Measurements from ENCODE around the gene GAB1.

The GAB1 gene

DNA sequence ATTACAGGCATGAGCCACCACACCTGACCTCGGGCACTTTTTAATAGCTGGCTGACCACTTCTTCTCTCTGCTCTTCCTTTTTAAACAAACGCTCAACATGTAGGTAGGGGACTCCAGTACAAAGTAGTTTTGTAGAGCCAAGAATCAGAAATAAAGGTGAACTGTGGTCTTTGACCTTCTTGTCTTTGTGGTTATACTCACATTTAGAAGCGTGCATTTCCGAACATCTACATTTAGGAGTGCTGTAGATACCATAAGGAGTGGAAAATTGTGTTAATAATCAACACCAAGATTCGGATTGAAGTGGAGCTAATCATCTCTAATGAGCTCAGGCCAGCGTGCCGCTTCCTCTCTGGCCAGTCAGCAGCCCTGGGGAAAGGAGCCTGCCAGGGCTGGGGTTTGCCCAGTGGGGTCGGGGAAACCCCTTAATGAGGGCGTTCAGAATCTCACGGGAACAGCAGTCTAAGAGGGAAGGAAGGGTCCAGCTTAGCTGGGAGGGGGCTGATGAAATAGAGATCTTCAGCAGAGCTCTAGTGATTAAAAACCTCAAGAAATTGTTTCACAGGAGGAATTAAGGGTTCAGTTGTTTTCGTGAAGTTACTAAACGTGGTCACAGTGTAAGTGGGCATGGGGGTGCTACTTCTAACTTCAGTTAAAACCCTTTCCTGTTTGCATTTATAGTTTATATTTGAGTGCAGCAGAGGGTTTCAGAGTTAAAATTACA, 81.2 kb downstream of the GAB1 start:
- DNase-seq (ENCODE audit: low spot score): no peak

DNA sequence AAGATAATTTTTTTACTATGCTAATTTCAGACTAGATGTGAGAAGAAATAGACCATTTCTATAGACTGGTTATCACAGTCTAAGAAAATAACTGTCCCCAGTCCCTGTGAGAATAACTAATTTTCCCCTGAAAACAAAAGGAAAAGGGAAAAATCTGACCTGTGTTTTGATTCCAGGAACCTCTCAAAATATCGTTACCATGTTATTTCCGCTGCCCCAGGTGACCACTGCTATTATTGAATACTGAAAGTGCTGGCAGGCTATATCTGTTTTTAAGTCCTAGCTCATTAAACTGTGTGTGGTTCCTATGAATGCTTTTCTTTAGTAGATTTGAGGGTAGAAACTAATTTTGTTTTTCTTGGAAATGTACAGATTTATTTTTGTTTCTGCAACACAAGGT, 83.6 kb downstream of the GAB1 start:
- DNase-seq (ENCODE audit: low spot score): no peak

DNA sequence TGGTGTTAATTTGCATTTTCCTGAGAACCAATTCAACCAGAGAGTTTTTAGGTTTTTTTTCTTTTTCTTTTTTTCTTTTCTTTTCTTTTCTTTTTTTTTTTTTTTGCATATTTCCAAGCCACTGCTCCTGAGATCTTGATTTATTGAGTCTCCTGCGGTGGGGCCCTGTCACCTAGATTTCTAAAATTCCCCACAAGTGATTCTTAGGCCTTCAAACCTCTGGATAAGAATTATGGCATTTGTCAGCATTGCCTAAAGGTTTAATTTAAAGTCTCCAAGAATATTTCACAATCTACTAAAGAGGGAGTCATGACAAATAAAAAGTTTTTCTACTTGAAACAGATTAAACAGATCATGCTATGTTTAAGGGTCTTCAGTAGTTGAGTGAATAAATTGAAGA, 84.9 kb downstream of the GAB1 start:
- DNase-seq (ENCODE audit: low spot score): no peak

DNA sequence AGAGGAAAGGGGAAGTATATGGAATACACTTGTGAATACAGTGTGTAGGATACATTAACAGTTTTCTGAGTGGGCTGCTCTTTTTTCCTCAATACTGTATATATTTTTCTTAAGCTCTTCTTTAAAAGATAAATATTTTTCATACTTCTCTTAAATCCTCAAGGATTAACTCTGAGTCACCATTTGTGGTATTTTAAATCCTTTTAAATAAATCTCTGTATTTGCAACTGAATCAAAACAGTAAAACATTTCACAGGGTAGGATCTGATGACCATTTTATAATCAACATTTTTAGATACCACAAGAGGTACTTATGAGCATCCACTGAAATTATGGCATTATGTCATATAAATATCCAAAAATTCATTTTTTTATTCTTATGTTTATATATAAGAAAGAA, 87.6 kb downstream of the GAB1 start:
- DNase-seq (ENCODE audit: low spot score): no peak

DNA sequence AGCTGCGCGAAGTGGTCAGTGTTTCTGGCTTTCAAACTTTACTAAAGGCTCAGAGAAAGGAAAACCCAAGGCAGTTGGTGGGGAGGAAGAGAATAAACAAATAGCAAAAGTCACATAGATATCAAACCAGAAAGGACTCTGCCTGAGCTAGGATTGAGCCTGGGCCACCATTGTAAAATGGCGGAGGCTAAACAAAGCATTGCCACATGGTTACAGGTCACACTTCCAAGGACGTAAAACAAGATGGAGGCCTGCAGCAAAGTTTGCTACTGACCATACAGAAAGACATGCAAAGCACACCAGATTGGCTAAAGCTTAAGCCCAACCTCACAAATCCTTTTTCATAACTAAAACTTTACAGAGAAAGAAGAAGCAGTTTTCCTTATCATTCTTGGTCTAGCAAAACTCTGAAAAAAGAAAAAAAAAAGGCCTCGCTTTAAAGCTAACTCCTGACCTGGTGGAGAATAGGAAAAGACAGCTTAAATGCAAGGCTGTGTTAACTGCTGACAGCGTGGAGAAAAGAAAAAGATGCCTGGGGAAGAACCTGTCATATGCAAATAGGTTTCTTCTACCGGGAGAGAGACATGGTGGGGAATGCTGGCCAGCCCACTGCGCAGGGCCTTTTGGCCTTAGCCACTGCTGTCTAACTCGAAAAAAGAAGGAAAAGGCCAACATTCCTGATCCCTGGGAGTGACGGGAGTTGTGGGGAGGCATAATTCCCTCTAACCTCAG, 95.0 kb downstream of the GAB1 start:
- DNase-seq (ENCODE audit: low spot score): no peak

- no peak for DNase-seq (ENCODE audit: low spot score)
Observed at GRCh38 chr4:143432258-143432591, 95.5 kb downstream of the GAB1 start.

- no peak for DNase-seq (ENCODE audit: low spot score)
Observed at GRCh38 chr4:143433231-143433630, 96.6 kb downstream of the GAB1 start.

DNA sequence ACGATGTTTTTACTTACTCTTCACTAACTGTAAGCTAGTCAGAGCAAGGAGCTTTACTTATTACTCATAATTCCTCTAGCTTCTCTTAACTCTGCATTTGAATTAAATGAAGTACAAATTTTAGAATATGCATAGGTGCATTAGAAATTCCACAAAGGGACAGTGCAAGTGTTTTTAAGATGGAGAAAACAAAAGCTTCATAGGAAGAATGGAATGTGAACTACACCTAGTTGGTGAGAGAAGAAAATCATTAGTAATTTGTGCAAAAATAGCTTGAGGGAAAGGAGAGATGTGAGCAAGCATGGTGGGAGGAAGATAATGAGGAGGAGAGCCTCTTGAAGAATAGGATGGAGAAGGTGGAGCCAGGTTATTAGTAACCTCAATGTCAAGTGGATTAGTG, 99.3 kb downstream of the GAB1 start:
- DNase-seq (ENCODE audit: low spot score): no peak

- DNase-seq (ENCODE audit: low spot score): no peak
Observed at GRCh38 chr4:143437476-143437875, 100.8 kb downstream of the GAB1 start.

DNA sequence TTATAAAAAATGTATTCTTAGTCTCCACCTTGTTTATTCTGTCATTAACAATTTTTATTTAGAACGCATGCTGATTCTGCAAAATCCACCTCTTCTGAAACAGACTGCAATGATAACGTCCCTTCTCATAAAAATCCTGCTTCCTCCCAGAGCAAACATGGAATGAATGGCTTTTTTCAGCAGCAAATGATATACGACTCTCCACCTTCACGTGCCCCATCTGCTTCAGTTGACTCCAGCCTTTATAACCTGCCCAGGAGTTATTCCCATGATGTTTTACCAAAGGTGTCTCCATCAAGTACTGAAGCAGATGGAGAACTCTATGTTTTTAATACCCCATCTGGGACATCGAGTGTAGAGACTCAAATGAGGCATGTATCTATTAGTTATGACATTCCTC, 101.3 kb downstream of the GAB1 start:
- no peak for DNase-seq (ENCODE audit: low spot score)

GRCh38 chr4:143438710-143439109, 102.0 kb downstream of the GAB1 start:
- no peak for DNase-seq (ENCODE audit: low spot score)

DNA sequence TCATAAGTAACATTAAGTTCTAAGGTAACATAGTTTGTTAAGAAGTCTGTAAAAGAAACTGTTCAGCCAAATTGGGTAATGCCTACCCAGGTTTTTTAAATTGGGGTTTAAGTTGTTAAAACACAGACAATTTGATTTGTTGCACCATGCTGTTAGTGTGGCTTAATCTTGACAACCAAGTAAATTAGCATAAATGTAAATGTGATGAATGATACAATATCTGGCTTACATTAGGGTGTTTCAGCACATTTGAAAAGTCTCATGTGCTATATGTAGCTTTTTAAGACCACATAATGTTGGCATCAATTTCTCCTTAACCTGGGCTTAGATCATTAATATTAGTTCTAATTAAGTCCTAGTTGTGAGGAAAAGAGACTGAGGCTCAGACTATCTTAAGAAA, 104.4 kb downstream of the GAB1 start:
- DNase-seq (ENCODE audit: low spot score): no peak

DNA sequence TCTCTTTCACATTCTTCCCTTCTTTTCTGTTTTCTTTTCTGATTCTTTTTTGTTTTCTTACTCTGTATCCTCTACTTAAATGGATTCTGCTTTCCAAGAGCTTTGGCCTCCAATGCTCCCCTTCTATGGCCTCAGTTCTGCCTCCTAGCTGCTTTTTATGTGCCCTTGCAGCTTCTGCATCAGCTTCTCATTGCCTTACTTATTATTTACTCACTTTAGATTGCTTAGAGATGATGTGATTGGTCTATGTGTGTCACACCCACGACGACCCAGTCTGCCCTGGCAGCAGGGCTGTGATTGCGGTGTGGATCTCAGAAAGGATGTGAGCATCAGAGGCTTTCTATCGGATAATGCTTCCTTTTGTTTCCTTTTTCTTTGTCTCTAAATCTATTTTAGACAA, 105.0 kb downstream of the GAB1 start:
- no peak for DNase-seq (ENCODE audit: low spot score)

GRCh38 chr4:143443728-143444127, 107.1 kb downstream of the GAB1 start:
- DNase-seq (ENCODE audit: low spot score): no peak

GRCh38 chr4:143451186-143451585, 114.5 kb downstream of the GAB1 start:
- no peak for DNase-seq (ENCODE audit: low spot score)

DNA sequence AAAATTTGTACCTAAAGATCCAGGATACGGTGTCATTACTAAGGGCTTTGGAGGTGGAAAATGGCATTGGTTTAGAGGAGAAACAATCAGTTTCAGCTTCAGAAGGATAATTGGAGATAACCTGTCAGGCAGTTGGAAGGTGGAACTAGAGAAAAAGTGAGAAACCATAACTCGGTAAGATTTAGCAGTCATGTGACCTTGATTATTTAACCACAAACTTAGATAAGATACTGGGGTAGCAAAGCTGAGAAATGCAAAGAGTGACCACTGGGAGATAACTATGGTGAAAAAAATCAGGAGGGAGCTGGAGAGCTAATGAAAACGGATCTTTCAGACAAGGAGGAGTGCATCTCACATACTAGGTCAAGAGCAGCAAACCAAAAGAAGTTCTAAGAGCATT, 118.5 kb downstream of the GAB1 start:
- no peak for DNase-seq (ENCODE audit: low spot score)

DNA sequence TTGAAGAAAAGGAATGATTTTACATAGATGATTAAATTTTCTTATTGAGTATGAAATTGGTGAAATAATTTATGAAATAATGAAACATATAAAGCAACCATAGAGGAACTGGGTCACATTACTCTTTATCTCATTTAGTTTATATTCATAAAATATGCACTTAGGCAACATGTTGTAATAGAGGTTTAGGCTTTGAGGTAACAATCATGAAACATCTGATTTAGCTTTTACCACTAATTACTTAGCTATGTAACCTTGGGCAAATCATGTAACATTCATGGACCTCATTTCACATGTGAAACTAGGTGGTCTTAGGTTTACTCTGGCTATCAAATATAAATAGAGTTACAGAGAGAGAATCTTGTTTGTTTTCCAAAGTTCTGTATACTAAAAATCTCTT, 122.3 kb downstream of the GAB1 start:
- DNase-seq (ENCODE audit: low spot score): no peak

DNA sequence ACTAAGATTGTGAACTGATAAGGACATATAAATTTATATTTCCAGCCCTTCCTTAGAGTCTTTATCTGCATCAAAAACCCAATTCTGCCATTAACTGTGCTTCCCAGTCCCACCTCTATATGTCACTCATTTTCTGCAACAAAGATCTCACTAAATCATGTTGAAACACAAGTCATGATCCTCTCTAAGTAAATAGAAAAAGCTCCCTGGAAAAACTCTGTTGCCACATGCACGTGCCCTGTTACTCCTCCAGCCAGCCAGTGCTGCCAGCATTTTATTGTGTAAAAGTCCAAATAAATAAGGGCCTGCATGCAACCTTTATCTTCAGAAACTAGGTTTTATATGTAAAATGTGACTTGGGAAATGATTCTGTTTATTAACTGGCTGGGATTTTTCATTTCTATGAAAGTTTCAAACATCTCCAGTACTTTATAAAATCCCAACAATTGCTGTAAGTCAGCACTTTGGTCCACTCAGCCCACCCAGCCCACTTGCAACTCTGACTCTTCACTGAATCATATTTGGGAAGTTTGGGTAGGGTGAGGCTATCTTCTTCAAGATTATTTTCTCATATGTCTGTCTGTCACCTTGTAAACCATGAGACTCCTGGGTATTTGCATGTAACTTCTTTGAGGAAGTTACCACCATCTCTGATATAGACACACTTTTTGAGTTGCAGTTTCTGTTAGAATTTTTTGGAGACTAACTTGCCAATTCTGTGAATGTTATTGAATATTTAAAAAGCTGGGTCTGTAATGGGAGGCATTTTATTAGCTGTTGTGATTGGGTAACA, 136.9 kb downstream of the GAB1 start:
- DNase-seq (ENCODE audit: low spot score): no peak

- DNase-seq (ENCODE audit: low spot score): no peak
Observed at GRCh38 chr4:143477487-143477886, 140.8 kb downstream of the GAB1 start.

DNA sequence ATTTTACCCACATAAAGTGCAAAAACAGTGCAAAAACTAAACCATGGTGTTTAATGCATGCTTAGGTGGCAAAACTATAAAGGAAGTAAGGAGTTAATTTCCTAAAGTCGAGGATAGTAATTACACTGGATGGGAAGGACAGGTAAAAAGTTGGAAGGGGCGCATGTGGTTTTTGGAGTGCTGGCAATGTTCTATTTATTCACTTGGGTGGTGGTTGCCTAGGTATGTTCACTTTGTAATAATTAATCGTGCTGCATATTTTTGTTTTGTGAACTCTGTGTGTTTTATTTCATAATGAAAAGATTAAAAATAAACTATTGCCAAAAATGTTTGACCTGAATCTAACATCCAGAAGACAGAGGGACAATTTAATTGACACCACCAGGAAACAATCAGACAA, 144.7 kb downstream of the GAB1 start:
- DNase-seq (ENCODE audit: low spot score): no peak

- no peak for DNase-seq (ENCODE audit: low spot score)
Observed at GRCh38 chr4:143482840-143483239, 146.2 kb downstream of the GAB1 start.

GRCh38 chr4:143486314-143486713, 149.6 kb downstream of the GAB1 start:
- DNase-seq (ENCODE audit: low spot score): no peak

- no peak for DNase-seq (ENCODE audit: low spot score)
Observed at GRCh38 chr4:143488687-143489086, 152.0 kb downstream of the GAB1 start.
